OCI-LY1 (cell line): ENCODE measurements around the gene CHID1.

Source experiments
- CTCF ChIP-seq: fragments of 200-600 bp; sonication (generic), shearing (Covaris generic); IDR thresholded peaks from 2 replicates; pipeline ENCODE4 v1.5.1; 2017; ENCODE audit warnings: mild to moderate bottlenecking, antibody characterized with exemption, low read length, moderate library complexity, mixed read lengths
- EZH2 ChIP-seq: fragments of 200-600 bp; sonication (generic), shearing (Covaris generic); IDR thresholded peaks from 2 replicates; pipeline ENCODE4 v1.8.0; 2017; ENCODE audit warnings: borderline replicate concordance, mixed run types, mild to moderate bottlenecking, antibody characterized with exemption, low read length, moderate library complexity, mixed read lengths

GRCh38 chr11:923691-924405 is 13.2 kb upstream of the CHID1 start:
- TF ChIP-seq CTCF (no peak), EZH2 (no peak)
